Activated T-cell treated with anti-CD3 and anti-CD28 coated beads, Interleukin-2, amount 50 U/mL, for 48 hours (primary cell): Measurements from ENCODE around the gene AFDN.

ENCODE experiments used
- DNase-seq, 2 experiments: peaks; one replicate each; pipeline ENCODE4 v3.0.0-alpha.2; 2020

The AFDN gene

DNA sequence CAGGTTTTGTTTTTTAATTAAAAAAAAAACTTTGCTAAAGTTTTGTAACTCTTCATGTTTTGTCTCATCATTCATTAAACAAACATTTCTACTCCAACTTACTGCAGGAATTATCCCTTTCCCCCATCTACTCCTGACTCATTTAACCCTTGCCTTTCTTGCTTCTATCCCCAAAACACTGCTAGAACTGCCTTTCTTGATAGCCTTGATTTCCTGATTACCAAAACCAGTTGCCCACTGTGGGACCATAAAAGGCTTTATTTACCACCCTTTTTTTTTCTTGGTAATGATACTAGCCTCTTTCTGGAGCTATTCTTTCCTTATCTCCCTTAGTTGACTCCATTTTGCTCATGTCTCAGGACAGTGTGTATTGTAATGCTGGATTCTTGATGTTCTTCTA lies 15.3 kb downstream of the AFDN start:
- no peak for DNase-seq

DNA sequence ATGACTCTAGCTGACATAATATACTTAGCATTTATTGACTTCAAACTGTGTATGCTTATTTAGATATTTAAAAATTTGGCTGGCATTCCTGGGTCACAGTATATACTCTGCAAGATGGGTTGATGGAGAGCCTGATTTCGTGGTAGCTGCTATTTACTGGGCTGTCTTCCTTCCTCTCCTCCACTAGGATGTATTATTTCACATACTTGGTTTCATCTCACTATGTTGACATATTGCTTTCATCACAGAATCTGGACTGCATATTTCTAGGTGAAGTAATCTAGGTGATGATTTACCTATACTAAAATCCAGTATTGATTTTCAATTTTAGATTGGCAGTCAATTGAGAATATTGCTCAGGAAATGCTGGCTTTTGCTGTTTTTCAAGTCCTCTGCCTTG lies 15.7 kb downstream of the AFDN start:
- DNase-seq, result no peak

DNA sequence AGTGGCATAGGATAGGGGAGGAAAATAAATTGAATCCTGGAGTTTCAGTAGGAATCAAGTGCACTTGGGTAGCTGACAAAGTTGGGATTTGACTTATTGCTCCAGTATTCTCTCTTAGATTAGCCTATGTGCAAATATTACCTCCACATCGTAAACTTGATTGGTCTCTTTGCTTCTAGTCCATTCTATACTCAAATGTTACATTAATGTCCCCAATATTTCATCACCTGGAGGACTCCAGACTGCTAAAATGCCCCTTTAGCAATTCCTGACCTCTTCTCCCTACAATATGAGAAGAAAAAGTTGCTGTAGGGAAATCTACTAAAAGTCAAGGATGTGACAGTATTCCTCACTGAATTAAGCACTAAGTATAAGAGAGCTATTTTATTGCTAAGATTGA lies 16.3 kb downstream of the AFDN start:
- no peak for DNase-seq

DNA sequence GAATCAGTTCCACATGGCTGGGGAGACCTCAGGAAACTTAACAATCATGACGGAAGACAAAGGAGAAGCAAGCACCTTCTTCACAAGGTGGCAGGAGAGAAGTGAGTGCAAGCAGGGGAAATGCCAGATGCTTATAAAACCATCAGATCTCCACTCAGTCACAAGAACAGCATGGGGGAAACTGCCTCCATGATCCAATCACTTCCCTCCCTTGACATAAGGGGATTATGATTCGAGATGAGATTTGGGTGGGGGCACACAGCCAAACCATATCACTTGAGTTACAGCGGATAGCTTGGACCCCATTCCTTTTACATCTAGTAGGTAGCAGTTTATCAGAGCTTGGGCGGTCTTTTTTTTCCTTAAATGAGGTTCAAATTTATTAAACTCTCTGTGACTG lies 19.1 kb downstream of the AFDN start:
- no peak for DNase-seq

DNA sequence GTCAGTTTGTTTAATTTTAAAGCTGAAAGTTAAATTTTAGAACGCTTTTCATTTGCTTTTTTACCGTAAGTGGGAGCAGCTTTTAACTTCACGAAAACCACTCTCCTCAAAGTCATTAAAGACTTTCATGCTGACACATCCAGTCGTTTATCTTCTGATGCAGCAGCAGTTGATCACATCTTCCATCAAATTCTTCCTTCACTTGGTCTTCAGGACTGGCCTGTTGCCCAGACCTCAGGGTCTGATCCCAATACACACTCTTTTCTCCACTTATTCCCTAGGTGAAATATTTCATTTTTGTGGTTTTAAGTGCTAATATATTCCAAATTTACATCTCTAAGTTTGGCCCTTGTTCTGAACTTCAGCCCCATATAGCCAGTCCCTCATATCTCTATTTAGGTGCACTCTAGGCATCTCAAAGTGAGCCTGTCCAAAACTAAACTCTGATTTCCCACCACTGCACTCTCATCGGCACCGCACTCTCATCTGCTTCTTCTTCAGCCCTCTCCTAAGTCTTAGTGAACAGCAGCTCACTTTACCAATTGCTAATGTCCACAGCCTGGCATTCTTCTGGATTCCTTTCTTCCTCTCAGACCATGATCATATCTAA lies 20.4 kb downstream of the AFDN start:
- no peak for DNase-seq

DNA sequence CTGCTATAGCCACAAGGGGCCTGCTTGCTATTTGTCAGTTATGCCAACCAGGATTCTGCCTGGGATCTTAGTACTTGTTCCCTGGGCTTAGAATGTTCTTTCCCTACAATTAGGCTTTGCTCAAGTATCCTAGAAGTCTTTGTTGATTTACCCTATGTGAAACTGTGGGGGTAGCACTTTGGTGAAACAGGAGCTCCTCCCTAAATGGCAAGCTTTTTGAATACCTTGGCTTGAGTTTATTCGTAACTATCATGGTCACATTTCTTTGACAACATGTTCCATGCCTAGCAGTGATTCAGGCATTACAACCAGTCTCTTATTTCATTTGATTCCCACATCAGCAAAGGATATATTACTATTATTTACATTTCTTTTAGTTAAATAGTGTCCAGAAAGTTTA lies 21.2 kb downstream of the AFDN start:
- no peak for DNase-seq

DNA sequence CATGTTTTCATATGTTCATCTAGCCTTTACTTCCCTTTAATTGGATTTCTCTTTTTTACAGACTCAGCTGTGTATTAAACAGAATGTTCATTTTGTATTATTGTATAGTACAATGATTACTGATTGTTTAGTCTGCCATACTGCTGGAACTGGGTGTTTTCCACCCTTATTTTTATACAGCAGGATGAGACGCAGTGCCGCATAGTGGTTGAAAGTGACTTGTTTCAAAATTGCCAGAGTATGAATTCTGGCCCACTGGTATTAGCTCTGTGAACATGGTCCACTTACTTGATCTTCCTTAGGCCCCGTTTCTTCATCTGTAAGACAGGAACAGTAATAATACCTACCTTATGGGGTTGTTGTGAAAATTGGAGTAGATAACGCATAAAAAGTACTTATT lies 22.1 kb downstream of the AFDN start:
- no peak for DNase-seq

DNA sequence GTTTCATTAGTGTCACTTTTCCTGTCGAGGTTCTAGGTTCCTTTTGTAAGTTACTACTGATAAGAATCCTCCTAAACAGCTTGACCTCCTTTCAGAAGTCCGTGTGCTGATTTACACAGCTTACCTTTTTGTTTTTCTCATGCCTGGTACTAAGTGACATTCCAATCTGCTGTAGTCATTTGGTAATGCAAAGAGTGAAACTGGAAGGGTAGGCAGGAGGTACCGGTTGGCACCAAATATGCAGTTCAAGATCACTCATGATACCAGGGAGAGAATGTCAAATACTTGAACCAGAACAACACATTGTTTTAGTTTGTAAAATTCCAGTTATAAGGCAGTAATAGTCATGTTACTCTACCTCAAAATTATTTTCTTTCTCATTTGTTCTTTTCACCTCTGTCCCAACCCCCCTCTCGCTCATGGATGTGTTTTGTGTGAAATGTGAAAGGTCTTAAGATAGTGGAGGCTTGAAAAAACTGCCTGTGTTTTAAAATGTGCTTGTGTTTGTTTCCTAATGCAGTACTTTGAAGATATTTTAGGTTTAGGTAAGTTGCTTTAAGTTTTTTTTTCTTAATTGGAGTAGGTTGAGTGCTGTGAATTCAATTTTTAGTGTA lies 23.2 kb downstream of the AFDN start:
- no peak for DNase-seq

DNA sequence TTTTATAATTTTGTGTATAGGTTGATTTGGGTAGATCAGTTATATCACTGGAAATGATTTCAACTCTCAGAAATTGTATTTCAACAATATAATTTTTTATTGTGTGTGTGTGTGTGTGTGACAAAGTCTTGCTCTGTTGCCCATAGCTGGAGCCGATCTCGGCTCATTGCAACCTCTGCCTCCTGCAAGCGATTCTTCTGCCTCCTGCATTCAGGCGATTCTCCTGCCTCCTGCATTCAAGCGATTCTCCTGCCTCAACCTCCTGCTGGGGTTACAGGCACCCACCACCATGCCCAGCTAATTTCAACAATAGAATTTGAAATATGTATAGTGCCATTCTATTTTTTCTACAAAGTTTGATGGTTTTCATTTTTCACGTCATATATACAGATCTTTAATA lies 24.1 kb downstream of the AFDN start:
- no peak for DNase-seq

DNA sequence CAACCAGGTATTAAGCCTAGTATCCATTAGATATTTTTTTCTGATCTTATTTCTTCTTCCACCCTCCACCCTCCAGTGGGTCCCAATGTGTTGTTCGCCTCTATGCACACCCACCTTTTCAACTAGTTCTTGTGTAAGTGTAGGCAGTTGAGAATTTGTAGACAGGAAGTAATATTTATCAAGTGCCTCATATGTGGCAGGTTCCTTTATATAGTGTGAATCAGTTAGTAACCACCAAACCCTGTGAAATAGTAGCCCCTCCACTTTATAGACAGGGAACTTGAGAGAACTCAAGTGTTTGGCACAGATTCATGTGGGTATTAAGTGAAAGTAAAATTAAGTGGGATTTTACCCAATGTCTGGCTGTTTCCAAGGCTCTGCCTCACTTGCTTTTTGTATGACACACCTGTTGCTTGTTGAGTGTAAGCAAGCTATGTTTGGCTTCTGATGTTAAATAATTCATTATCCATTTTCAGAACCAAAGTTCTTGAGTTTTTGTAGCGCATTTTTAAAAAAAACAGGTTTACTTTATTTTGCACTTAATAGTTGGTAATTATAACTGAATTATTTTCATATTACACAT lies 24.8 kb downstream of the AFDN start:
- DNase-seq, result no peak

DNA sequence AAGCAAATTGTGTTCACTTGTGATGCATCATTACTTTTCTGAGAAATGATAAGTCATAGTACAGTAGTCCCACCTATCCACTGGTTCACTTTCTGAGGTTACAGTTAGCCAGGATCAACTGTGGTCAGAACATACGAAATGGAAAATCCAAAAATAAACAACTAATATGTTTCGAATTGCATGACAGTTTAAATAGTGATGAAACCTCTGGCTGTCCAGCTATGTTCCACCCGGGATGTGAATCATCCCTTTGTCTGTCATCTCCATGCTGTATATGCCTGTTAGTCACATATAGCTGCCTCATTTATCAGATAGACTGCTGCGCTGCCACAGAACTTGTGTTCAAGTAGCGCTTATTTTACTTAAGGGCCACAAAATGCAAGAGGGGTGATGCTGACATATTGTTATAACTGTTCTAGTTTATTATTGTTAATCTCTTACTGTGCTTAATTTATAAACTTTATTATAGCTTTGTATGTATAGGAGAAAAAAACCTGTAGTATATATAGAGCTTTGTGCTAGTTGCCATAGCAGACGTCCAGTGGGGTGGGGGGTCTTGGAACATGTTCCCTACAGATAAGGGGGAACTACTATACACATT lies 29.2 kb downstream of the AFDN start:
- DNase-seq, result no peak

DNA sequence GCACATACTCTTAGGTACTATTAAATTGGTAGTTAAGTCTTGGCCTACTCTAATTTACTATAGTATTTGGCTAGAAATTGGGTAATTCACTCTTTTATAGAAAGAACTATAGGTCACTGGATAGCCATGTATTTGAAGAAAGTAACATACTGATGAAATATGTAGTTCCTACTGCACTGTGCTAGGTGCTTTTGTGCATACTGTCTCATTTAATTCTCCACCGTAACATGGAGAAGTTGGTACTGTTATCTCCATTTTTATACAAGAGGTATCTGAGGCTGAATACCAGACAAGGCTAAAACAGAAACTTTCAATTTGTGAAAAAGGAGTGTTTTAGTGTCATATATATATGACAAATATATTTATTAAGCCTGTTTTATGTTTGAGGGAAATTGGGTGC lies 29.8 kb downstream of the AFDN start:
- no peak for DNase-seq

DNA sequence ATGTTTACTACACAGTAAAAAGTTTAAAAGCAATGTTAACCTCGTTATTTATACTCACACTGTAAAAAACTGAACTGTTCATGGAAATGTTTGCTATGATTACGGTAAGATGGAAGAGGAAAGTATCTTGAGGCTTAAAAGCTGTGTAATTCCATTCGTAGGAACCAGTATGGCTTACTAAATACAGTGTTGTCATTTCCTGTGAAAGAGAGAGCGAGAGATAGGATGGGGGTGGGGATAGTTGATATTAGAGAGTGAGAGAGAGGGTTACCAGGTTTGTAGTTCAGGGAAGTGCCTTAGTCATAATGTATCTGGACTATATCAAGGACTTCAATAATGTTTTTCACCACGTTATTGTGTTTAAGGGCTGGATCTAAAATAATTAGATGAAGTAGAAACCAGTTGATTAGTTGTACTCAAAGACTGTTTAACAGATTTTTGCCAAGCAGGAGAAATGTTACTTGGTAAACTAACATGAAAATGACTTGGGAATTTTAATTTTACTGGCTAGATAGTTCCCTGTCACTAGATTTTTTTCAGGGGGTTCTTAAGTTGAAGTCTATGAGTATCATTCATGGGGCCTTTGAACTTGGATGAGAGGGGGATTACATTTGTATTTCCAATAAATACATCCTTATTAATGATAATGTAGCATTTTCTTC lies 30.4 kb downstream of the AFDN start:
- no peak for DNase-seq

DNA sequence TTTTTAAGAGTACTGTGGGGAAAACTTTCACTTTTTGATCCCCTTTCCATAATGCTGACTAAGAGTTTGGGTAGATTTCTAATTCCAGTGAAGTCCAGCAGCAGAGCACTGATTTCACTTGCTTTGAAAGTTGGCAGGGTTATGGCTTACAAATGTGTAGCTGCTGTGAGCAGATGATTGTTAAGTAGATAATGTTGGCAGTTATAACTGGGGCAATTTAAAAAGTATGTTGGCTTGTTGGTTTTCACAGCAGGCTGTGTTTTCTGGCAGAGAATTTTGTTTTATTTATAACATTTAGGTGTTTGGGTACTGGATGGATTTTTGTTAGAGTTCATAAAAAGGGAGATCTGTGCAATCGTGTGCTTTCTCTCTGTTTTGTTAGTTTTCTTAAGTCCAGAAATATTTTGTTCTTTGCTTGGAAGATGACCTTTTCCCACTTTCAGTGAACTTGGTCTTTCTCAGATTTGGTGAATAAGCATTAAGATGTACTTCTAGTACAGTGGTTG lies 31.4 kb downstream of the AFDN start:
- DNase-seq, result no peak

DNA sequence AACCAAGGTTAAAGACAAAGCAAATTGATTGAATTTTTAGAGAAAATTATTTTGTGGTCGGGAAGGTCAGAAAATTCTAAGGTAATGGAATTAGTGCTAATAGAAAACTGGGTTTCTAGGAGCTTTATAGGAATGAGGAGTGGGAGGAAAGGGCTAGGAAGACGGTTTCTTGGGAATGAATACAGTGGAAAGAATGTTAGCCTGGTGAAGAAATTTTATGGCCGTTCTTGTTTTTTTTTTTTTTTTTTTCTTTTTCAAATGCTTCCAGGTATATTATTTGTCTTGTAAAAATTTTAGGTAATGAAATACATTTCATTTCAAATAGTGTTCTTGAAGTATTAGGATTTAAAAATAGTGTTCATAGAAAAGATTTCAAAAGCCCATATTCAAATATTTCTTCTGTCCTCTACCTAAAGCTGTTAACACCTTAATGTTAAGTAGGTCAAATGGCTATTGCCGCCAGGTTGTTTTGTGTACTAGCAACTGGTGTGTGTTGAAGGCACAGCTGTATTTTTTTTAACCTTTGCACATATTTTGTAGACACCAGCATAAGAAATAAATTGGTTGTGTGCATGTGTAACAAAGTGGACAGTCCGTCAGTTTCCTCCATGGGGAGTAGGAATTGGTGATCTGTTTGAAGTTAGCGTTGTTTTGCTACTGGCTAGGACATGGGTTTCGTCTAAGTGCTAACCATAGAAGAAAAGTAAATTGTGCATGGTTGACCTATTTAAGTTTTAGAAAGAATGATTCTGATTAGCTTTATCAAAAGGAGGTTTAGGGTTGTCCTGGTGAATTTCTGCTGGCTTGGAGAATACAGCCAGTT lies 32.3 kb downstream of the AFDN start:
- no peak for DNase-seq

DNA sequence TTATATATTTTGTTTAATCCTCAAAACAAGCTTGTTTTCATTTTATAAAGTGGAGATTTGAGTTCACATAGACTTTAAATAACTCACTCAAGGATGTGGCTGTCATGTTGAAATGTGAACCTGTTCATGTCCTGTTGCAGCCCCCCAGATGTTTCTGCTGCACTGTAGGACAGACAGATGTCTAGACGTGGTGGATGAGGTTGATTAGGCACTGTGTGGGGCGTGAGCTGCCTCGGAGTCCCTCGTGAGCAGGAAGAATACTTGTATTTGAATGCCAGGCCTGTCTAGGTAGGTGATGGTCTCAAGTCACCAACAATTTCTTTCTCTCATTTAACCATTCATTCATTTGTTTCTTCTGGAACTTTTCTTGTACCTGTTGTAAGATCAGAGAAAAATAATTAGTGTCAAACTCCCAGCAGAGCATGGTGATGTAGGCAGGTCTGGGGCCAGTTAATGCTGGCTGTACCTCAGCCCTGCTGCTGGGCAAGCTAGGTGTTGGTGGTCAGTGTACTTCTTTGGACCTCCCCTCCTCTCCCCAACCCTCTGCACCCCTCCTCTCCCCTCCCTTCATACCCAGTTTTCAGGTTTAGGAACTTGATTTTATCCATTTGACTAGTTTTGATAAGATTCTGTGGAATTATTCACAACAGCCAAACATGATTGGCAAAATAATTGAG lies 34.0 kb downstream of the AFDN start:
- no peak for DNase-seq

DNA sequence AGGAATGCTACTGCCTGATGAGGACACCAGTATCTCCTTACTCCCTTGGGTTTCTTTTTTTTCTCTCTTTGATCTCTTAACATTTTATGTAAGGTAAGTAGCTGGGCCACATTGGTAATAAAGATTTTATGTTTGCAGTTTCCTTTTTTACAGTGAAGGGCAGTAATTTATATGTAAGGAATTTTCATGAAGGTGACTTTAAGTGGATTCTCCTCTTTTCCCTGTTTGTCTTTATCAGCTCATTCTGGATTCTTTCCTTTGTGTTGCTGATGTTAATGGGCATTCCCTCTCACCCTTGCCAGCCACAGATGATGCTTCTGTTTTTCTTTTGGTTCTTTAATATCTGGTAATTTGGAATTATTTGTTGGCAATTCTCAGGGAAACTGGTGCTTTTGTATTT lies 34.7 kb downstream of the AFDN start:
- no peak for DNase-seq

DNA sequence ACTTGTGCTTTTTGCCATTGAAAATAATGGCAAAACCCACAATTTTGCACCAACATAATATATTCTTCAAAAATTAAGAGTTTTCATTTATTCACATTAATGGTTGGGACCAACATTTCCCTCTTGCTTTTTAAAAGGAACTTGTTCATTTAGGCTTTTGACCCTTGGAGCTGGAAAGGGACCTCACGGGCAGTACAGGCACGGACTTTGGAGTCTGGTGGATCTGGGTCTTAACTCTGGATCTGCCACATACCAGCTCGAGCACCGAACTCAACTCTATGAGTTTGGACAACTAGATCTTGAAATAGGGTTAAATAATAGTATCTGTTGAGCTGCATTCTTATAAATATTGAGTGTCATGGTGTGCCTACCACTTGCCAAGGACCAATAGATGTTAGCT lies 37.2 kb downstream of the AFDN start:
- DNase-seq, result no peak

DNA sequence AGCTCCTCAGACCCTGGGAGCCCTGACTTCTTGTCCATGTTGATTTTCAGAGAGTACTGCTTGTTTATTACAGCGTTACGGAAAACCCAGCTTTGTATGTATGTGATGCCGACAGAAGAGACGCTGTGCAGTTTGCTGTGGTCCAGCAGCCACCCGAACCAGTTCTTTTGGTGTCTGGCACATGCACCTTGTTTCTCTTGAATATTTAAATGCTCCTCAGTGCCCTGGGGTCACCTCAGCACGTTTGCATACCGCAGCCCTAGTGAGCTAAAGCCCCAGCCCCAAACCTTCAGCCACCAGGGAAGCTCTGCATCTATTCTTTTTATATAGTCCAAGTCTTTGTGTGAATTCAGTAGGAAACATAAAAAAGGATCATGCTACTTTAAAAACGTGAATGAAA lies 39.9 kb downstream of the AFDN start:
- DNase-seq, result no peak

DNA sequence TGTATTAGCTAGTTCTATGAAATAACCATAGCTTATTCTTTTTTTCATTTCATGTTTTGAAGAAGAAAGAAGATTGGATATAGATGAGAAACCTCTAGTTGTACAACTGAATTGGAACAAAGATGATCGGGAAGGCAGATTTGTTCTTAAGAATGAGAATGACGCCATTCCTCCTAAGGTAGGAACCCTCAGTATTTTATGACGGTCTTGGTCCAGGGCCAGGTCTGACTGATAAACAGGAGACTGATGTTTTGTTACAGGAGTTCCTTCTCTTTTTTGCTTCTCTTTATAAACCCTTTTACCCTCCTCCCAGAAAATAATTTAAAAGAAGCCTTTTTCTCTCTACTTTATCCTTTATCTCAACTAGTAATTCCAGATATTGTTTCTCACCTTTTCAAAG lies 43.6 kb downstream of the AFDN start:
- DNase-seq, result no peak

DNA sequence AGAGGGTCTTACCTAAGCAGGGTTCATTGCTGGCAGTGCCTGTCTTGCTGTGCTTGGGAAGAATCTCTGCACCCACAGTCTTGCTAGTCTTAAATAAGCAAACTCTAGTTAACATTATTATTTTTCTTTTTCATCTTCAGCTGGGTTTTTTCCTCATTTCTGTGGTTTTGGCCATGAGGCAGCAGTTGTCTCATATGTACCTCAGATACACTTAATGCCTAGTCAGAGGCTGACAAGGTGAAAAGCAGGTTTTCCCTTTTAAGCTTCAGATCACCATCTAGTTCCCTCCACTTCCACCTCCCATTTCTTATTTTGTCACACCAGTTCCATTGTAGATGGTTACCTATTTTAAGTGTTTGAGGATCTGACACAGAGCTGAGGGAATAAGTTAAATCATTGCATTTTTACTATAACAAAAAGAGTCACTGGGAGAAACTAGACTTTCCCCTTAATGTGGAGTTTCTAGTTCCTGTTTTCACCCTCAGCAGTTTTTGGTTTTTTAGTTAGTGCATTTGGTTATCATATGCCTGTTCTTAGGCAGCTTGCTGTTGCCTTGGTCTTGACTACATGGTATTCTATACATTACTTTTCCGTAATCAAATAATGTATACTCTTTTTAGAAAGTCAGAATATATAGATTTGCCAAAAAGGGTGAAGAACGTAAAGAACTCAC lies 46.0 kb downstream of the AFDN start:
- DNase-seq, result no peak
